Astrocyte (in vitro differentiated cells and primary cell): ENCODE data around the gene CACHD1. TPM values are rescaled to one million over a fixed set of nuclear protein-coding genes. Genes with fewer than 3 reads are reported as not detected.

Source experiments
- DNase-seq: peaks from one replicate; pipeline ENCODE4 v3.0.0-alpha.2; 2010; ENCODE audit warnings: low read depth
- FAIRE-seq: peaks from 2 replicates; lab custom pipeline; 2011; peaks lifted over from hg19 to GRCh38; lab: Jason Lieb, UNC
- H2AFZ ChIP-seq: 2 replicates; pipeline ENCODE4 v1.6.0; 2012; ENCODE audit warnings: low read depth, low read length, inconsistent platforms
- H3K27ac ChIP-seq: 2 replicates; pipeline ENCODE4 v1.5.1; 2011; ENCODE audit warnings: low read depth, low read length, inconsistent platforms
- H3K27me3 ChIP-seq: 2 replicates; pipeline ENCODE4 v1.6.0; 2011; ENCODE audit warnings: low read length, inconsistent platforms; ENCODE audit not compliant: insufficient read depth
- H3K36me3 ChIP-seq: 2 replicates; pipeline ENCODE4 v1.5.1; 2011; ENCODE audit warnings: low read length, inconsistent platforms; ENCODE audit not compliant: insufficient read depth
- H3K4me1 ChIP-seq: 2 replicates; pipeline ENCODE4 v1.5.1; 2011; ENCODE audit warnings: low read length, inconsistent platforms; ENCODE audit not compliant: insufficient read depth
- H3K4me2 ChIP-seq: 2 replicates; pipeline ENCODE4 v1.6.0; 2012; ENCODE audit warnings: low read length, inconsistent platforms
- H3K4me3 ChIP-seq: 2 replicates; pipeline ENCODE4 v1.5.1; 2011; ENCODE audit warnings: low read depth, mild to moderate bottlenecking, low read length, inconsistent platforms; ENCODE audit not compliant: insufficient read depth
- H3K79me2 ChIP-seq: 2 replicates; pipeline ENCODE4 v1.6.0; 2012; ENCODE audit warnings: mild to moderate bottlenecking, low read length, inconsistent platforms; ENCODE audit not compliant: insufficient read depth
- H3K9ac ChIP-seq: 2 replicates; pipeline ENCODE4 v1.6.0; 2012; ENCODE audit warnings: mild to moderate bottlenecking, low read length, inconsistent platforms
- H3K9me3 ChIP-seq: 2 replicates; pipeline ENCODE4 v1.5.1; 2012; ENCODE audit warnings: low read depth, mild to moderate bottlenecking, low read length, inconsistent platforms; ENCODE audit not compliant: insufficient read depth
- H4K20me1 ChIP-seq: 2 replicates; pipeline ENCODE4 v1.6.0; 2012; ENCODE audit warnings: low read length, inconsistent platforms; ENCODE audit not compliant: insufficient read depth
- H3K27ac Mint-ChIP-seq: one replicate; pipeline ENCODE4 v1.8.0; 2021; ENCODE audit warnings: mild to moderate bottlenecking, mixed read lengths; ENCODE audit not compliant: unreplicated experiment
- H3K27me3 Mint-ChIP-seq: one replicate; pipeline ENCODE4 v1.8.0; 2021; ENCODE audit warnings: low read depth, mixed read lengths; ENCODE audit not compliant: unreplicated experiment
- H3K36me3 Mint-ChIP-seq: one replicate; pipeline ENCODE4 v1.8.0; 2021; ENCODE audit warnings: low read depth, mixed read lengths; ENCODE audit not compliant: unreplicated experiment
- H3K4me1 Mint-ChIP-seq: one replicate; pipeline ENCODE4 v1.8.0; 2021; ENCODE audit warnings: low read depth, mixed read lengths; ENCODE audit not compliant: unreplicated experiment
- H3K4me3 Mint-ChIP-seq: one replicate; pipeline ENCODE4 v1.8.0; 2021; ENCODE audit warnings: mild to moderate bottlenecking, moderate library complexity, mixed read lengths; ENCODE audit not compliant: unreplicated experiment
- H3K9me3 Mint-ChIP-seq: one replicate; pipeline ENCODE4 v1.8.0; 2021; ENCODE audit warnings: mild to moderate bottlenecking, mixed read lengths; ENCODE audit not compliant: unreplicated experiment
- EZH2 ChIP-seq: IDR thresholded peaks from 2 replicates; pipeline ENCODE4 v1.6.1; 2012; ENCODE audit warnings: mild to moderate bottlenecking, low read length, inconsistent platforms; ENCODE audit not compliant: insufficient read depth
- total RNA-seq: library from RNA; stranded (reverse); gene quantifications from 2 replicates; pipeline ENCODE4 v1.2.1, GENCODE V29; 2021
- TF ChIP-seq, protein P1 (sequence below): IDR thresholded peaks from 2 replicates; pipeline ENCODE4 v1.5.1; 2011; ENCODE audit warnings: low read depth, mild to moderate bottlenecking, inconsistent platforms, low read length, moderate library complexity; ENCODE audit not compliant: insufficient read depth

CACHD1 gene
- total RNA-seq, 1 donor from 2014 or later: 21.2 TPM

DNA sequence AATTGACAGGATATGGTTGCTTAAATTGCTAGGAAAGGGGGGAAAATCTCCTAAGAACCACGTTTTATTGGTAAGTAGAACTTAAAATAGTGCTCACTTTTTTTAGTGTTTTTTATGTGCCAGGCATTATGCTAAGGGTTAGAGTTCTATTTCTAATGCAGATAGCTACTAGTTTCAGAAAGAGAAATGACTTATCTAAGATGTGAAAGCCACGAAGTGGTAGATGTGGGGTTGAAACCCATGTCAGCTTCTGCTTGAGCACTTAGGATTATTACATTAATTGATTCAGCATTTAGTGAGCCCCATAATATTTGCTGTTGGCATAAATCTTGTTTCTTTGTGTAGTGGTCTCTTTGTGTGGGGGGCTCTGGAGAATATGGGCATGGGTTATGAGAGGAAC lies 24.7 kb downstream of the CACHD1 start:
- DNase-seq (no peak), FAIRE-seq (no peak)
- Mint-ChIP-seq H3K27ac (peak overlapping the region; percentile 83), H3K9me3 (no peaks in the 10 kb centered on the region), H3K27me3 (no peaks in the 10 kb centered on the region), H3K4me3 (no peak overlapping the region), H3K4me1 (peaks cover 43% of the 10 kb centered on the region), H3K36me3 (peaks cover 2% of the 10 kb centered on the region)
- Histone ChIP-seq H3K27ac (no peak overlapping the region), H4K20me1 (peaks cover 8% of the 10 kb centered on the region), H3K4me2 (no peak overlapping the region), H3K27me3 (no peaks in the 10 kb centered on the region), H3K79me2 (peaks cover 2% of the 10 kb centered on the region), H3K4me3 (no peak overlapping the region), H3K36me3 (no peaks in the 10 kb centered on the region), H3K9ac (no peak overlapping the region), H3K4me1 (peaks cover 6% of the 10 kb centered on the region), H3K9me3 (no peaks in the 10 kb centered on the region), H2AFZ (no peak overlapping the region)
- TF ChIP-seq, protein P1, sequence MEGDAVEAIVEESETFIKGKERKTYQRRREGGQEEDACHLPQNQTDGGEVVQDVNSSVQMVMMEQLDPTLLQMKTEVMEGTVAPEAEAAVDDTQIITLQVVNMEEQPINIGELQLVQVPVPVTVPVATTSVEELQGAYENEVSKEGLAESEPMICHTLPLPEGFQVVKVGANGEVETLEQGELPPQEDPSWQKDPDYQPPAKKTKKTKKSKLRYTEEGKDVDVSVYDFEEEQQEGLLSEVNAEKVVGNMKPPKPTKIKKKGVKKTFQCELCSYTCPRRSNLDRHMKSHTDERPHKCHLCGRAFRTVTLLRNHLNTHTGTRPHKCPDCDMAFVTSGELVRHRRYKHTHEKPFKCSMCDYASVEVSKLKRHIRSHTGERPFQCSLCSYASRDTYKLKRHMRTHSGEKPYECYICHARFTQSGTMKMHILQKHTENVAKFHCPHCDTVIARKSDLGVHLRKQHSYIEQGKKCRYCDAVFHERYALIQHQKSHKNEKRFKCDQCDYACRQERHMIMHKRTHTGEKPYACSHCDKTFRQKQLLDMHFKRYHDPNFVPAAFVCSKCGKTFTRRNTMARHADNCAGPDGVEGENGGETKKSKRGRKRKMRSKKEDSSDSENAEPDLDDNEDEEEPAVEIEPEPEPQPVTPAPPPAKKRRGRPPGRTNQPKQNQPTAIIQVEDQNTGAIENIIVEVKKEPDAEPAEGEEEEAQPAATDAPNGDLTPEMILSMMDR: no peak
- TF ChIP-seq EZH2: no peak

DNA sequence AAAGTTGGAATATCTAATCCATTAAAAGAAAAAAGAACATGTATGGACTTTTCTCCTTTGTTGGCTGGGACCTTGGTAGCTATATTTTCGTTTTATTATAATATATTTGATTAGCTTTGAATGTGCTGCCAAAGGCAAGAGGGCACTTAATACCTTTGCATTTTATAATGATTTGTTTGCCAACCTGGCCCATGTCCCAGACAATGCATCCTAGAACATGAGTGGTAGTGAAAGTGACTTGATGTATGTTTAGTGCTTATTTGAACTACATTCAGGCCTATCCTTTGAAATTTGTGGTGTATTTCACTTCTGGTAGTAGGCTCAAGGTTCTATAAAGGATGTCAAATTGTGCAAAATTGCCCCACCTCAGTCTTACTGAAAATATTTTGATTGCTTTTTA lies 25.9 kb downstream of the CACHD1 start:
- Histone ChIP-seq H3K4me2 (no peak overlapping the region), H2AFZ (no peak overlapping the region), H3K9me3 (no peaks in the 10 kb centered on the region), H3K27me3 (no peaks in the 10 kb centered on the region), H3K36me3 (no peaks in the 10 kb centered on the region), H3K4me1 (peaks cover 6% of the 10 kb centered on the region), H3K4me3 (no peak overlapping the region), H3K27ac (no peak overlapping the region), H4K20me1 (peaks cover 2% of the 10 kb centered on the region), H3K9ac (no peak overlapping the region), H3K79me2 (no peaks in the 10 kb centered on the region)
- no peak for FAIRE-seq
- Mint-ChIP-seq H3K27ac (no peak overlapping the region), H3K4me1 (peaks cover 35% of the 10 kb centered on the region), H3K4me3 (no peak overlapping the region), H3K27me3 (no peaks in the 10 kb centered on the region), H3K36me3 (peaks cover 8% of the 10 kb centered on the region), H3K9me3 (no peaks in the 10 kb centered on the region)
- no peak for TF ChIP-seq EZH2
- TF ChIP-seq, protein P1: no peak
- DNase-seq: no peak

DNA sequence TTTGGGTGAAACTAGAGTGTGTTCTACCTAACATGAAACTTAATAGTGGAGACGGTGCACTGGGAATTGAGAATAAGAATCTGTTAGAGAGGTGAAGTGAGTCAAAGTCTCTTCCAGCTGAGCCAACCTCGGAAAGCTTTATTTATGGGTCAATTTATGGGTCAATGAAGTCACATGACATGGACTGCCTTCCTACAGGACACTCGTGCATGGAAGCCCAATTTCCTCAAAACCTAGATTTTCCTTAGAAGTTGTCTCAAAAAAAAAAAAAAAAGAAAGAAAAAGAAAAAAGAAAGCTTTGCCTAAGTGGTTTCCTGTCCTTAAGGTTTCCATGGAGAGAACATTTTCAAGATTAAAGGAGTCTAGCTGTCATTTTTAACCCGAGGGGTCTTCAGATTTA lies 26.7 kb downstream of the CACHD1 start:
- Mint-ChIP-seq H3K4me3 (no peak overlapping the region), H3K27me3 (no peaks in the 10 kb centered on the region), H3K27ac (peak overlapping the region; percentile 74), H3K36me3 (peaks cover 6% of the 10 kb centered on the region), H3K9me3 (no peaks in the 10 kb centered on the region), H3K4me1 (peaks cover 33% of the 10 kb centered on the region)
- Histone ChIP-seq H3K36me3 (no peaks in the 10 kb centered on the region), H3K79me2 (no peaks in the 10 kb centered on the region), H3K27me3 (no peaks in the 10 kb centered on the region), H3K4me1 (peaks cover 6% of the 10 kb centered on the region), H3K9ac (no peak overlapping the region), H3K9me3 (no peaks in the 10 kb centered on the region), H4K20me1 (peaks cover 2% of the 10 kb centered on the region), H2AFZ (no peak overlapping the region), H3K4me3 (no peak overlapping the region), H3K27ac (no peak overlapping the region), H3K4me2 (no peak overlapping the region)
- TF ChIP-seq, protein P1: no peak
- no peak for TF ChIP-seq EZH2
- no peak for DNase-seq
- no peak for FAIRE-seq
